Endothelial cell of umbilical vein (primary cell): Measurements from ENCODE around the gene HAL. TPM values are rescaled to one million over a fixed set of nuclear protein-coding genes. Genes with fewer than 3 reads are reported as not detected.

Experiments
- BruUV-seq: library from RNA; stranded (reverse); fragments of 400-500 nt; replicated peaks from 2 replicates; lab custom pipeline; 2021; lab: Mats Ljungman, UMichigan
- CTCF ChIA-PET: fragments of 300-600, 350-600 bp; sonication (Branson Sonifier 250); formaldehyde crosslinking; loops from one replicate; lab custom pipeline; 2021; ENCODE audit warnings: antibody characterized with exemption, inconsistent platforms; lab: Charles Lee
- POLR2A ChIA-PET: fragments of 300-600, 350-600 bp; sonication (Branson Sonifier 250); formaldehyde crosslinking; loops from one replicate; lab custom pipeline; 2021; ENCODE audit warnings: antibody characterized with exemption, inconsistent platforms; lab: Charles Lee
- DNase-seq: peaks from one replicate; pipeline ENCODE4 v3.0.0-alpha.2; 2011; ENCODE audit warnings: low read depth, low spot score
- FAIRE-seq: peaks from 2 replicates; lab custom pipeline; 2011; peaks lifted over from hg19 to GRCh38; lab: Jason Lieb, UNC
- H2AFZ ChIP-seq: 2 replicates; pipeline ENCODE4 v1.6.0; 2012; ENCODE audit warnings: low read depth, low read length, control low read depth, inconsistent platforms
- H3K27ac ChIP-seq: 2 replicates; pipeline ENCODE4 v1.5.1; 2011; ENCODE audit warnings: low read depth, mild to moderate bottlenecking, control low read depth, low read length, moderate library complexity; ENCODE audit not compliant: insufficient read depth
- H3K27me3 ChIP-seq, 2 experiments: 2 replicates each; pipeline versions ENCODE4 v1.6.0 to v1.6.1; 2011; ENCODE audit warnings: low read length in 2 of 2, mixed read lengths in 1 of 2; ENCODE audit not compliant: control insufficient read depth in 2 of 2, insufficient read depth in 2 of 2
- H3K36me3 ChIP-seq, 2 experiments: 2 replicates in 1 of 2; 3 replicates in 1 of 2; pipeline ENCODE4 v1.5.1; 2011; ENCODE audit warnings: low read length in 2 of 2, mild to moderate bottlenecking in 1 of 2, moderate library complexity in 1 of 2; ENCODE audit not compliant: control insufficient read depth in 2 of 2, insufficient read depth in 2 of 2; ENCODE audit errors: extremely low read depth in 1 of 2
- H3K4me1 ChIP-seq: 3 replicates; pipeline ENCODE4 v1.5.1; 2011; ENCODE audit warnings: mild to moderate bottlenecking, low read length; ENCODE audit not compliant: control insufficient read depth, insufficient read depth; ENCODE audit errors: extremely low read depth
- H3K4me2 ChIP-seq: 2 replicates; pipeline ENCODE4 v1.6.1; 2011; ENCODE audit warnings: low read length, control low read depth, mixed read lengths; ENCODE audit not compliant: insufficient read depth
- H3K4me3 ChIP-seq, 3 experiments: fragments of 200-600 bp in 1 of 3; sonication (generic), shearing (Covaris generic) in 1 of 3; replicated peaks in 1 of 3; 2 replicates each; pipeline ENCODE4 v1.5.1; 2011 to 2016; ENCODE audit warnings: control low read depth in 3 of 3, low read length in 3 of 3, mild to moderate bottlenecking in 2 of 3, inconsistent platforms in 1 of 3, low read depth in 1 of 3, moderate library complexity in 1 of 3; ENCODE audit not compliant: insufficient read depth in 1 of 3
- H3K79me2 ChIP-seq: 2 replicates; pipeline ENCODE4 v1.6.0; 2012; ENCODE audit warnings: low read length, inconsistent platforms; ENCODE audit not compliant: control insufficient read depth, insufficient read depth
- H3K9ac ChIP-seq: replicated peaks from 2 replicates; pipeline ENCODE3; 2011; ENCODE audit warnings: low read length, control low read depth; ENCODE audit not compliant: insufficient read depth; ENCODE audit errors: extremely low read depth
- H3K9me1 ChIP-seq: replicated peaks from 3 replicates; pipeline ENCODE4 v1.6.0; 2011; ENCODE audit warnings: mild to moderate bottlenecking, low read length; ENCODE audit not compliant: control insufficient read depth, insufficient read depth; ENCODE audit errors: extremely low read depth
- H3K9me3 ChIP-seq: replicated peaks from 2 replicates; pipeline ENCODE4 v1.5.1; 2012; ENCODE audit warnings: low read length, inconsistent platforms; ENCODE audit not compliant: control insufficient read depth, insufficient read depth
- H4K20me1 ChIP-seq: replicated peaks from 2 replicates; pipeline ENCODE3; 2011; ENCODE audit warnings: mild to moderate bottlenecking, low read length; ENCODE audit not compliant: control insufficient read depth, insufficient read depth; ENCODE audit errors: extremely low read depth
- EZH2 ChIP-seq: IDR thresholded peaks from 2 replicates; pipeline ENCODE4 v1.6.1; 2012; ENCODE audit warnings: borderline replicate concordance, low read depth, mild to moderate bottlenecking, moderate library complexity, low read length, inconsistent platforms; ENCODE audit not compliant: severe bottlenecking
- FOS ChIP-seq: IDR thresholded peaks from 2 replicates; pipeline ENCODE4 v1.6.1; 2011; ENCODE audit warnings: mild to moderate bottlenecking, low read length, moderate library complexity, borderline replicate concordance; ENCODE audit not compliant: insufficient read depth
- GATA2 ChIP-seq: IDR thresholded peaks from 2 replicates; pipeline ENCODE4 v1.7.0; 2011; ENCODE audit warnings: low read depth, mild to moderate bottlenecking, moderate library complexity, mixed read lengths, low read length; ENCODE audit not compliant: insufficient read length, insufficient read depth
- MAX ChIP-seq: IDR thresholded peaks from 2 replicates; pipeline ENCODE4 v1.6.1; 2011; ENCODE audit not compliant: insufficient read depth, insufficient read length
- MYC ChIP-seq: IDR thresholded peaks from one replicate; pipeline ENCODE4 v1.6.1; 2011; ENCODE audit warnings: mild to moderate bottlenecking, low read depth, low read length
- POLR2AphosphoS5 ChIP-seq: IDR thresholded peaks from 2 replicates; pipeline ENCODE4 v1.6.1; 2012; ENCODE audit warnings: low read depth, mild to moderate bottlenecking, control low read depth, low read length, moderate library complexity; ENCODE audit not compliant: insufficient read depth
- dilution Hi-C: fragments of 300-500 bp; cut with MboI; formaldehyde crosslinking; loops from one replicate; pipeline ENCODE4 v1.15.0; 2019; ENCODE audit warnings: low sequenced_read_pairs; ENCODE audit not compliant: extremely low pct_ligation_motif_present
- intact Hi-C: fragments of 100-400 bp; cut with micrococcal nuclease; formaldehyde crosslinking; loops from one replicate; pipeline ENCODE4 v1.10.0; 2022
- polyA plus RNA-seq, 4 experiments: library from polyadenylated mRNA; depleted of rRNA in 3 of 4; stranded (reverse) in 3 of 4; unstranded in 1 of 4; fragments of >200 nt; gene quantifications; 2 replicates each; pipeline versions ENCODE4 v1.2.1 to v1.2.3, GENCODE V29; 2011 to 2012; ENCODE audit warnings: missing spikeins in 1 of 4
- total RNA-seq: library from RNA; stranded (reverse); gene quantifications from 2 replicates; pipeline ENCODE4 v1.2.3, GENCODE V29; 2021

HAL gene
- total and polyA plus RNA-seq, 2 donors (not counting 3 experiments of a cell fraction or from before 2014, with no cell fraction given) = 0.18 to 0.62 TPM

- CTCF ChIA-PET = interaction anchor here (0.6 kb wide), 1 partner anchor 427 kb away, joined by 3 read pairs; no protein-coding TSS in a partner anchor
- no peak for FAIRE-seq
- no TSS peak for BruUV-seq
Measured at GRCh38 chr12:95949477-95950206, 46.5 kb downstream of the HAL start.

DNA sequence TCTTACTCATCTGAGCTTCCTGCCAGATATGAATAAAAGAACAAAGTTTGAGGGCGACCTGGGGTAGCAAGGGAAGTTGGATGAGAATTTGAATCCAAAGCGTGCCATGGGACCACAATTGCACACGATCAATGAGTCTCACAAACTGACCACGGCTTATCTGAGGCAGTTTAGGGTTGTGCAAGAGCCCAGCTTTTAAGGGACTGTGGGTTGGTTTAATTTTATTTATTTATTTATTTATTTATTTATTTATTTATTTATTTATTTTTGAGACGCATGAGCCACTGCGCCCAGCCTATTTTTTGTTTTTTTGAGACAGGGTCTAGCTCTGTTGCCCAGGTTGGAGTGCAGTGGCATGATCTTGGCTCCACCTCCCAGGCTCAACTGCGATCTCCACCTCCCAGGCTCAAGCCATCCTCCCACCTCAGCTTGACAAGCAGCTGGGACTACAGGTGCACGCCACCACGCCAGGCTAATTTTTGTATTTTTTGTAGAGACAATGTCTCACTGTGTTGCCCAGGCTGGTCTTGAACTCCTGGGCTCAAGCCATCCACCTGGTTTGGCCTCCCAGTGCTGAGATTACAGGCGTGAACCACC lies 51.9 kb downstream of the HAL start:
- H3K27ac ChIP-seq = no peak overlapping the region
- TF ChIP-seq POLR2AphosphoS5 (no peak), MAX (no peak), EZH2 (peak; percentile 53), FOS (no peak), GATA2 (no peak), MYC (no peak)
- intact Hi-C loops (no loop called here), dilution Hi-C loops (no loop called here)
- no peaks in the 10 kb centered on the region for H3K9me3 ChIP-seq
- no peaks in the 10 kb centered on the region for H3K36me3 ChIP-seq
- no peak overlapping the region for H2AFZ ChIP-seq
- ChIA-PET POLR2A (no interaction called here), CTCF (interaction anchor here (1.3 to 4.2 kb wide), 4 partner anchors 8 to 54 kb away, joined by 3 to 13 read pairs (median 4); no protein-coding TSS in a partner anchor)
- no peak overlapping the region for H3K4me3 ChIP-seq
- no peaks in the 10 kb centered on the region for H3K79me2 ChIP-seq
- H3K9me1 ChIP-seq = no peaks in the 10 kb centered on the region
- no TSS peak for BruUV-seq
- H3K27me3 ChIP-seq = peaks cover 0 to 9% of the 10 kb centered on the region in 2 experiments
- no peak overlapping the region for H3K9ac ChIP-seq
- H3K4me1 ChIP-seq = peaks cover 4% of the 10 kb centered on the region
- FAIRE-seq (no peak), DNase-seq (no peak)
- no peaks in the 10 kb centered on the region for H4K20me1 ChIP-seq
- H3K4me2 ChIP-seq = no peak overlapping the region

More at GRCh38 chr12:95949477-95950206, 46.5 kb downstream of the HAL start:
- no peak overlapping the region for H3K27ac ChIP-seq
- H3K9me1 ChIP-seq = no peaks in the 10 kb centered on the region
- POLR2A ChIA-PET = no interaction called here
- no peaks in the 10 kb centered on the region for H3K79me2 ChIP-seq
- H3K27me3 ChIP-seq = peaks cover 19 to 47% of the 10 kb centered on the region in 2 experiments
- no peak overlapping the region for H3K4me3 ChIP-seq
- DNase-seq = no peak
- H3K4me2 ChIP-seq = no peak overlapping the region
- dilution Hi-C loops = no loop called here
- no peak overlapping the region for H3K9ac ChIP-seq
- H3K4me1 ChIP-seq = no peaks in the 10 kb centered on the region
- no peaks in the 10 kb centered on the region for H3K36me3 ChIP-seq
- no peak overlapping the region for H2AFZ ChIP-seq
- no peaks in the 10 kb centered on the region for H4K20me1 ChIP-seq
- H3K9me3 ChIP-seq = no peaks in the 10 kb centered on the region
- intact Hi-C loops = loop anchor here (5.0 kb wide), 1 partner anchor 32 kb away; no protein-coding TSS in a partner anchor
- TF ChIP-seq MAX (no peak), POLR2AphosphoS5 (no peak), GATA2 (no peak), FOS (no peak), EZH2 (peak; percentile 32)
